Brain microvascular endothelial cell (primary cell): ENCODE results near the gene KLHL2.

Experiments
- DNase-seq: peaks from one replicate; pipeline ENCODE4 v3.0.0-alpha.2; 2020
- H3K27ac ChIP-seq: fragments of 250-450 bp; sonication (Bioruptor Pico); 2 replicates; pipeline ENCODE4 v1.5.1; 2020; ENCODE audit warnings: mild to moderate bottlenecking, moderate library complexity
- H3K27me3 ChIP-seq: fragments of 250-450 bp; sonication (Bioruptor Pico); replicated peaks from 2 replicates; pipeline ENCODE4 v1.5.1; 2020; ENCODE audit warnings: mild to moderate bottlenecking
- H3K36me3 ChIP-seq: fragments of 250-450 bp; sonication (Bioruptor Pico); replicated peaks from 2 replicates; pipeline ENCODE4 v1.5.1; 2020; ENCODE audit warnings: mild to moderate bottlenecking
- H3K4me3 ChIP-seq: 2 replicates; pipeline ENCODE4 v1.5.1; 2011; ENCODE audit warnings: low read depth, mild to moderate bottlenecking, control low read depth, low read length, moderate library complexity
- in situ Hi-C: cut with HindIII; loops from 2 replicates; pipeline ENCODE4 v1.10.0; 2017; ENCODE audit warnings: low sequenced_read_pairs, low pct_ligation_motif_present
- TF ChIP-seq, protein P1 (sequence below): IDR thresholded peaks from 2 replicates; pipeline ENCODE4 v1.5.1; 2011; ENCODE audit warnings: low read depth, mild to moderate bottlenecking, moderate library complexity, low read length, control low read depth, inconsistent platforms; ENCODE audit errors: missing control alignments

Gene KLHL2

DNA sequence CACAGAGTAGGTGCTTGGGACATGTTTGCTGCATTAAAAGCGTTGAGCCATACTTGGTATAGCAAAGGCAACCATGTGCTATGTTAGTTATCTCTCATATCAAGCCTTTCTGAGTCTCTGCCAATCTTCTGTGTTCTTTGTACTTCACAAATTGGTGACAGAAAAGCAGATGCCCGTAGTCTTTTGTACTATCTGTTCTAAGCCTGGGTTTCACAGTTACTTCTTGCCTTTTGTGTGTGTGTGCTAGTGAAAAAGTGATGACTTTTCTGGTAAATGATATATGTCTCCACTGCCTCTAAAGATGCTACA lies 16.1 kb upstream of the KLHL2 start:
- TF ChIP-seq, protein P1, sequence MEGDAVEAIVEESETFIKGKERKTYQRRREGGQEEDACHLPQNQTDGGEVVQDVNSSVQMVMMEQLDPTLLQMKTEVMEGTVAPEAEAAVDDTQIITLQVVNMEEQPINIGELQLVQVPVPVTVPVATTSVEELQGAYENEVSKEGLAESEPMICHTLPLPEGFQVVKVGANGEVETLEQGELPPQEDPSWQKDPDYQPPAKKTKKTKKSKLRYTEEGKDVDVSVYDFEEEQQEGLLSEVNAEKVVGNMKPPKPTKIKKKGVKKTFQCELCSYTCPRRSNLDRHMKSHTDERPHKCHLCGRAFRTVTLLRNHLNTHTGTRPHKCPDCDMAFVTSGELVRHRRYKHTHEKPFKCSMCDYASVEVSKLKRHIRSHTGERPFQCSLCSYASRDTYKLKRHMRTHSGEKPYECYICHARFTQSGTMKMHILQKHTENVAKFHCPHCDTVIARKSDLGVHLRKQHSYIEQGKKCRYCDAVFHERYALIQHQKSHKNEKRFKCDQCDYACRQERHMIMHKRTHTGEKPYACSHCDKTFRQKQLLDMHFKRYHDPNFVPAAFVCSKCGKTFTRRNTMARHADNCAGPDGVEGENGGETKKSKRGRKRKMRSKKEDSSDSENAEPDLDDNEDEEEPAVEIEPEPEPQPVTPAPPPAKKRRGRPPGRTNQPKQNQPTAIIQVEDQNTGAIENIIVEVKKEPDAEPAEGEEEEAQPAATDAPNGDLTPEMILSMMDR: no peak
- H3K4me3 ChIP-seq: no peak overlapping the region
- no peak for DNase-seq
- no peaks in the 10 kb centered on the region for H3K27me3 ChIP-seq
- H3K36me3 ChIP-seq: no peaks in the 10 kb centered on the region
- in situ Hi-C loops: no loop called here
- no peak overlapping the region for H3K27ac ChIP-seq

DNA sequence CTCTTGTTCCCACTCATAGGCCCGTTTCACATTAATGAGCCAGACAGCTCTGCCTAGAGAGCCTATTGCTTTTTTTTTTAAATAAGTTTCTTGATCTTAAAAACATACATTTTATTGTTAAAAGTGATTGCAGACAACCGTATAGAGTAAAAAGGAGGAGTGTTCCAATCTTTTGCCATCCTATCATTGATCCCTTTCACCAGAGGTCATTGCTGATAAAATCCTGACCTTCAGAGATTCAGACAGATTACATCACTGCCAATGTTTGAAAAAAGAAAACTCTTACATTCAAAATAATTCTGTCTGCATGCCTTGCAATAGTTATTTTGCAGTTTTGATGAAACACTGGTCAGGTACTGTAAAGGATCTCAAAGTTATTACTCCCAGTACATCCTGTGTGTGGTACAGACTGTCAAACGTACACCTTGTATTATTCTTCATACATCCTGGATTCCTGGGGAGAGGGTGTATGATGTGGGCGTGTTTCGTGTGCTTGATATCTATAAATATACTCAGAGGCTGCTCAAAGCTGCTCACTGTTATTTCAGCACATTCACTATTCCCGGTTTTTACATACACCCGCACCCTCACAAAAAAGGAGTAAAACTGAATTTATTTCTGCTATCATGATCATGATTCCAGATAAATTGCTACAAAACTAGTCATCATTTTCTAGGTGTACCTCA lies 15.4 kb upstream of the KLHL2 start:
- in situ Hi-C loops: no loop called here
- no peak overlapping the region for H3K4me3 ChIP-seq
- TF ChIP-seq, protein P1: no peak

DNA sequence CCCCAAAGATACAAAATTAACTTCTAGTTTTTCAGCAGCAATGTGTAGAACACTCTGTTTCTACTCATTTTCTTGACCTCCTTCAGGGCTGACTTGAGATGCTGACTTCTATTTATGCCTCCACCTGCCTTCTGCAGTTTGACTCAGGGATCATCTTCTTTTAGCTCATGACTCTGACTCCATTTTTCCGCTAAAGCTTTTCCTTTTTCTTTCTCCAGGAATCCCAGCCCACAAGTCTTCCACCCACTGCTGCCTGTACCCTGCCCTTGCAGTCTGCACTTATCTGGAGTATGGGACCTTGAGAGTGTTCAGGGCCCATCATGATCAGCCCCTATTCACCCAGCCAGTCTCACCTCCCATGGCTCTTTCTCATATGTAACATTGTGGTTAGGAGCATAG lies 14.9 kb upstream of the KLHL2 start:
- Histone ChIP-seq H3K36me3 (no peaks in the 10 kb centered on the region), H3K4me3 (no peak overlapping the region), H3K27ac (no peak overlapping the region), H3K27me3 (no peaks in the 10 kb centered on the region)
- TF ChIP-seq, protein P1: no peak
- DNase-seq: no peak
- in situ Hi-C loops: no loop called here

More for the DNA sequence above, 15.4 kb upstream of the KLHL2 start:
- Histone ChIP-seq H3K36me3 (no peaks in the 10 kb centered on the region), H3K27ac (no peak overlapping the region), H3K27me3 (no peaks in the 10 kb centered on the region)
- DNase-seq: no peak

DNA sequence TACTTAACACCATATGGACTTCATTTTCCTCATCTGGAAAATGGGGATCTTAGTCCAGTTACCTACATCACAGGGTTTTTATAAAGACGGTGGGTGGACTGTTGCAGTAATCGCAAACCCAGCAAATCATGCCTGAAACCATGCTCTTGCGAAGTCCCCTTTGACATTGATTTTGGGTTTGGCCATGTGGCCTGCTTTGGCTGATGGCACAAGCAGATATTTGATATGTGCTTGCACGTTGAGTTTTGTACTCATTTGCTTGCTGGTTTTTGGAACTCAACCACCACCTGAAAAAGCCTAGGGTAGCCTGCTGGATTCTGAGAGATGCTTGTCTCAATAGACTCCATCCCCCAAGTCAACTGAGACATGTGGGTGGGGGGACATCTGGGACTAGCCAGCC lies 14.4 kb upstream of the KLHL2 start:
- no peaks in the 10 kb centered on the region for H3K36me3 ChIP-seq
- in situ Hi-C loops: no loop called here
- H3K27me3 ChIP-seq: no peaks in the 10 kb centered on the region
- TF ChIP-seq, protein P1: no peak
- DNase-seq: no peak
- no peak overlapping the region for H3K4me3 ChIP-seq
- no peak overlapping the region for H3K27ac ChIP-seq

DNA sequence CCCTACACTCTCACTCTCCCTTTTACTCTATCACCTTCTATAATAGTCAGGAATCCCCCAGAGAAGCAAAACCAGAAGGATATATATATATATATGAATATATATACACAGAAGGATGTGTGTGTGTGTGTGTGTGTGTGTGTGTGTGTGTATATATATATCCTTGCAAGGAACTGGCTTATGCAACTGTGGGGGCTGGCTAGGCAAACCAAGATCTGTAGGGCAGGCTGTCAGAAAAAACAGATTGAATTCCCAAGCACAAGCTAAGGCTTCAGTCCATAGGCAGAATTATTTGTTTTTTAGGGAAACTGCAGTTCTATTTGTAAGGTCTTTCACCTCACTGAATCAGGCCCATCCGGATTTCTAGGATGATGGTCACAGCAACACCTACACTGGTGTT lies 13.0 kb upstream of the KLHL2 start:
- Histone ChIP-seq H3K27me3 (no peaks in the 10 kb centered on the region), H3K4me3 (no peak overlapping the region), H3K36me3 (no peaks in the 10 kb centered on the region), H3K27ac (no peak overlapping the region)
- in situ Hi-C loops: no loop called here
- DNase-seq: no peak
- TF ChIP-seq, protein P1: no peak

DNA sequence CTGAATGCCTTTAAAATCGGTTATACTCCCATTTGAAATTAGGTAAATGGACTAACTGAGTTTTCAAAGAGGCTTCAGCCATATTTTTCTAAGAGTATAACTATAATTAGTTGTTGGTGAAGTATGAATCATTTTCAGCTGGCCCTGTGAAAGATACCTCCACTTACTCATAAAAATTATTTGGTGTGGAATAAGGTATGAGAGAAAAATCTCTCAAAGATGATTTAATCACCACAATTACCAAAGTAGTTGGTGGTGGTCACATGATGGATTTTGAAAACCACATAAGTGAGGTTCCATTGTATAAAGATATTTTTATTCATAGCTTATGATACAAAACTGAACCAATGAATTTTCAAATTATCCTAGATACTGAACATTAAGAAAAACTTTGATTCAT lies 9.0 kb upstream of the KLHL2 start:
- Histone ChIP-seq H3K4me3 (no peak overlapping the region), H3K27me3 (no peaks in the 10 kb centered on the region), H3K36me3 (no peaks in the 10 kb centered on the region), H3K27ac (no peak overlapping the region)
- TF ChIP-seq, protein P1: no peak
- in situ Hi-C loops: no loop called here
- DNase-seq: no peak
